HL-60 (cell line): ENCODE data around the gene SLC25A17.

Experiments used
- DNase-seq, 2 experiments: peaks; one replicate each; pipeline ENCODE4 v3.0.0-alpha.2; 2010 to 2020; ENCODE audit warnings: low read depth in 1 of 2, low spot score in 1 of 2
- H3K27ac ChIP-seq: fragments of 250-450 bp; sonication (Bioruptor Pico); replicated peaks from 2 replicates; pipeline ENCODE4 v1.5.1; 2020; ENCODE audit warnings: mild to moderate bottlenecking, moderate library complexity
- H3K27me3 ChIP-seq: fragments of 250-450 bp; sonication (Bioruptor Pico); 2 replicates; pipeline ENCODE4 v1.5.1; 2021; ENCODE audit warnings: mild to moderate bottlenecking, moderate library complexity; ENCODE audit not compliant: insufficient read depth, poor library complexity, severe bottlenecking
- H3K4me3 ChIP-seq: replicated peaks from 2 replicates; pipeline ENCODE4 v1.5.1; 2011; ENCODE audit warnings: mild to moderate bottlenecking, control low read depth, low read length; ENCODE audit not compliant: insufficient read depth
- CTCF ChIP-seq: IDR thresholded peaks from one replicate; pipeline ENCODE4 v1.5.1; 2011; ENCODE audit warnings: low read length, control low read depth, inconsistent platforms; ENCODE audit not compliant: insufficient read depth
- GABPA ChIP-seq: IDR thresholded peaks from 2 replicates; pipeline ENCODE4 v1.6.1; 2012; ENCODE audit warnings: low read depth
- POLR2AphosphoS5 ChIP-seq: IDR thresholded peaks from 2 replicates; pipeline ENCODE4 v1.6.1; 2012; ENCODE audit warnings: low read depth
- REST ChIP-seq: IDR thresholded peaks from 2 replicates; pipeline ENCODE4 v1.6.1; 2012; ENCODE audit warnings: low read depth; ENCODE audit not compliant: insufficient replicate concordance
- SPI1 ChIP-seq: IDR thresholded peaks from 2 replicates; pipeline ENCODE4 v1.6.1; 2012; ENCODE audit warnings: low read depth, mild to moderate bottlenecking, borderline replicate concordance

Gene SLC25A17

GRCh38 chr22:40757071-40757470 is 62.1 kb downstream of the SLC25A17 start:
- H3K27me3 ChIP-seq, result no peaks in the 10 kb centered on the region
- TF ChIP-seq GABPA (no peak), SPI1 (no peak), POLR2AphosphoS5 (no peak), CTCF (no peak), REST (no peak)
- no peak overlapping the region for H3K27ac ChIP-seq
- H3K4me3 ChIP-seq, result no peak overlapping the region
- DNase-seq, result no peak

- no peak overlapping the region for H3K27ac ChIP-seq
- no peak for DNase-seq
- no peak for TF ChIP-seq REST
- no peak for TF ChIP-seq SPI1
- H3K4me3 ChIP-seq, result no peak overlapping the region
- no peaks in the 10 kb centered on the region for H3K27me3 ChIP-seq
These were observed 66.0 kb downstream of the SLC25A17 start for GRCh38 chr22:40753114-40753513.

GRCh38 chr22:40751250-40751649 is 67.9 kb downstream of the SLC25A17 start:
- no peak for TF ChIP-seq REST
- no peak for TF ChIP-seq GABPA
- TF ChIP-seq POLR2AphosphoS5, result no peak
- TF ChIP-seq SPI1, result no peak
- no peak for TF ChIP-seq CTCF
- no peak overlapping the region for H3K27ac ChIP-seq
- H3K4me3 ChIP-seq, result no peak overlapping the region
- DNase-seq, result no peak
- H3K27me3 ChIP-seq, result no peaks in the 10 kb centered on the region

GRCh38 chr22:40749829-40750228 is 69.3 kb downstream of the SLC25A17 start:
- no peak overlapping the region for H3K27ac ChIP-seq
- H3K27me3 ChIP-seq, result no peaks in the 10 kb centered on the region
- no peak for DNase-seq
- H3K4me3 ChIP-seq, result no peak overlapping the region
- TF ChIP-seq CTCF (no peak), SPI1 (no peak), REST (no peak)
